HPDE6-E6E7 (cell line): ENCODE results near the gene SFMBT2.

Experiments used
- DNase-seq: peaks from one replicate; pipeline ENCODE4 v3.0.0; 2011; ENCODE audit warnings: missing footprints; ENCODE audit errors: extremely low spot score

Gene SFMBT2

DNA sequence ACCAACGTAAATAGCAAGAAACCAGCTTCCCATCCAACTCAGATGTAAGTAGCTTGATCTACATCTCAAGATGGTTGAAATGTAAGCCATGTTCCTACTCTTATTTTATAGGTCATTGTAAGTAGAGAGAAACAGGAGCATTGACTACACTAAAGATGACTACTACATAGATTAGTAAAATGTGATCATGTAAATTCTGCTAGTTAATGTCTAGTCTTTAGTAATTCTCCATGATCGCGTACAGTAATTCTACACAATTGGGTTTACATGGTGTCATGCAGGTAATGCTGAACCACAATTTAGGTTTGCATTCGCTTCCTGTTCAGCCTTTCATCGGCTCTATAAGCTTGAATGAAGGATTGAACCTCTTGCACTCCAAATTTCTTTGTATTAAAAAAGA, 14.9 kb upstream of the SFMBT2 start:
- DNase-seq, result no peak

DNA sequence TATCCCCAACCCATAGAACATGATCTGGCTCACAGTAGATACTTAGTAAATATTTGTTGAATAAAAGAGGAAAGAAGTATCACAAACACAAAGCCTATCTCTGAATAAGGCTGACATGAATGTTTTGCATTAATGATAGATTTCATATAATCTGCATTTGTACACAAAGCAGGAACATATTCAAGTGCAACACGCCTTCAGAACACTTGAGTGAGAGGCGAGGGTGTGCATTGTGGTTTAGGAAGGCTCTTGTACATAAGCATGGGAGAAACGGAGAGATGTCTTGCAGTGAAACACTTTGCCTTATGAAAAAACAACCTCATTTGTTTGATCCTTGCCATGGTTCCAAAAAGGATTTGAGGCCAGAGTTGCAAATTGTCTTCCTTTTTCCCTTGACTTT, 14.1 kb upstream of the SFMBT2 start:
- no peak for DNase-seq

DNA sequence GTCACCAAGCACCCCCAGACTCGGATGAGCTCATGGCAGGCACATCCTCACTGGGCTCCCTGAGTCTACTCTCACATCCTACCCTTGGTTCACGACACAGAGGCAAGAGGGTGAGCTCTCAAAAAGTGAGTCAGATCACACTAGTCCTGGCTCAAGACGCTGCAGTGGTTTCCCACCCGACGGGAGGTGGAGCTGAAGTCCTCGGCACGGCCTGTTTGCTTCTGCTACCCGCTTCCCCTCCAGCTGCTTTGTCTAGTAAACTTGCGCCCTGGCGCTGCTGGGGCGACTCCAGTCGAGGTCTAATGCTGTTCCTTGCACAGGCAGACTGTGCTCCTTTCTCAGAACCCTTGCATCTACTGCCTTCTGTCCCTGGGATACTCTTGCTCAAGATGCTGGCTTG, 13.5 kb upstream of the SFMBT2 start:
- no peak for DNase-seq

DNA sequence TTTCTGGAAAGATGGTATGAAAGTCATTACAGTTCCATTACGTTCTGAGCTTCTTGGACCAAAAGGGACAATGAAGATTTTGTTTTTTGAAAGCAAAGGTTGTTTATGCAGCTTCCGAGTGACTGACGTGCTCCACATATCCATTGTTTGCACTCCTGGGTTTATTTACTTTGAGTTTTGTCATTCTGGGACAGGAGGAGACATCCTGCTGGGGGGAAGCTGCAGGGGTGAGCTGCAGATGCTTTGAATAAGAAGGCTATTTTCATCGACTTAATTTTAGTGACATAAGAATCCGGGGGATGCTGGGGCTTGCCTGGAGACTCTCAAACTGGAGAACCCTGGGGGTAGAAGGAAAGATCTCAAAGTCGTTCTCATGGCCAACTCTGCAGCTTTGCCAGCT, 12.7 kb upstream of the SFMBT2 start:
- no peak for DNase-seq

DNA sequence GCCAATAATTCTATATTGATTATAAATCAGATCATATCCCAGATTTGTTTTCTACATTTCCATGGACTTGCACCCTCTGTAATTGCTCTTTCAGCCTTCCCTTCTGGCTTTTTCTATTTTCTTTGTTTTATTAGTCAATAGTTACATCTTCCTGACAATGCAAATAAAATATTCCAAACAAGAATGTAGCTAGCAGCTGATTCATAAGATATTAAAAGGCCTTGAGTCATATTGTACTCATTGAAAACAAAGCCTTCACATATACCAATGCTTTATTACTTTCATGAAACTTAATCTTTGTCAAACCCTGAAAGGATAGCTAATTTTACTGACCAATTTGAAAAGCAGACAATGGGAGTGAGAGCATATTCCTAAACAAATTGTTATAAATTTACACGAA, 10.7 kb upstream of the SFMBT2 start:
- no peak for DNase-seq

DNA sequence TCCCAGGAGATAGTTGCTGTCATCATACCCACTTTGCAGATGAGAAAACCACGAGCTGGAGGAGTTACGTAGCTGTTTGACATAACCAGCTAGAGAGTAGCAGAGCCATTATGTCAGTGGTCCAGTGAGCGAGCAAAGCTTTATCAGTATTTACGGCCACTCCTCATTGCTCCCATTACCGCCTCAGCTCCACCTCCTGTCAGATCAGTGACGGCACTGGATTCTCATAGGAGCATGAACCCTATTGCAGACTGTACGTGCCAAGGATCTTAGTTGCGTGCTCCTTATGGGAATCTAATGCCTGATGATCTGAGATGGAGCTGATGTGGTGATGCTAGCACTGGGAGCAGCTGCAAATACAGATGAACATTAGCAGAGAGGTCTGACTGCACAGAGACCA, 9.2 kb upstream of the SFMBT2 start:
- DNase-seq, result no peak

DNA sequence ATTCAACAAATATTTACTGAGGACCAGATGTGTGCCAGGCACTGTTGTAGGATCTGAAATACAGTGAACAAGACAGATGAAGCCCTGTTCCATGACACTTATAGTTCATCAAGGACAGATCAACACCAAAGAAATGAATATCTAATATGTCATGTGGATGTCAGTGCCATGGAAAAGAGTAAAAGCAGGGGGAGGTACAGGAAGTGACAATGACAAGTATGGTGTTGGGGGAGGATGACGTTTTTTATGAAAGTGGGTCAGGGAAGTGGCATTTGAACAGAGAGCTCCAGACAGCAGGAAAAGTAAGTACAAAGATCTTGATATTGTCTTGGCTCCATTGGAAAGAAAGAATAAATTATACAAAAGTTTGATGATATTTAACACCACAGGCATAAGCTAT, 7.0 kb upstream of the SFMBT2 start:
- no peak for DNase-seq

DNA sequence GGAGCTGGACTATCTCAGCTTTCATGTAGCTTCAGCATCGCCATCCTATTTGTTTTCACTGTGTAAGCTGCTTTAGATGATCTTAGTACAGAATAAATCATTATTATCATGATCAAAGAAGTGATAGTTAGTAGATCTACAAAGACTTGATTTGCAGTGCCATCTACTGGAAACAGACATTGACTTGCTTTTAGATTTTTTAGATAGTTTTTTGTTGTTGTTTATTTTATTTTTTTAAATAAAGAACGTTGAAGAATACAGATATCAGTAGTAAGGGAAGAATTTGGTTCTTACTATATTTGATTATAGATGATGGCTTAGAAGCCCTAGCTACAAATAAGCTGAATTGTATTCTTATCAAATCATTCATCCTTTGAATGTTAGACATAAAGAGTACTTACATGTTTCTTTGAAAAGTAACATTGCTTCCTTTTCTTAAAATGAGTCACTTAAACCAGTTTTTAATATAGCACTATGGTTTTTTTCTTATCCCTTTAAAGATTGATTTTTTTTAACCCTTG, 6.3 kb upstream of the SFMBT2 start:
- DNase-seq, result no peak

DNA sequence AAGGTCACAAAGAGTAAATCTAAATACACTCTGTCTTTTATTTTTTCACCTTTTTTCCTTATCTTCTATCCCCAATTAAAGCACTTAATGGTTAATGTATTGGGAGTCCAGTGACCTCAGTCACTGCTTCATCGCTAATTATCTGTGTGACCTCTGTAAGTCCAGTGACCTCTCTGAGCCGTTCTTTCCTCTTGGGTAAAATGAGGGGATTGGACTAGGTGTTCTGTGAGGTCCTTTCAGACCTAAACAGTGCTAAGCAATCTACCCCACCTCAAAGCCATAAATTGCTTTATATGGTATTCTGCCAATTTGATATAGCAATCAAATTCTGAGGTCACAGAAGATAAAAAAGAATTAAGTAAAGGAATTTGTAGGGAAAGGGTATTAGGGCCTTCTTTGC, 3.9 kb upstream of the SFMBT2 start:
- DNase-seq, result no peak

DNA sequence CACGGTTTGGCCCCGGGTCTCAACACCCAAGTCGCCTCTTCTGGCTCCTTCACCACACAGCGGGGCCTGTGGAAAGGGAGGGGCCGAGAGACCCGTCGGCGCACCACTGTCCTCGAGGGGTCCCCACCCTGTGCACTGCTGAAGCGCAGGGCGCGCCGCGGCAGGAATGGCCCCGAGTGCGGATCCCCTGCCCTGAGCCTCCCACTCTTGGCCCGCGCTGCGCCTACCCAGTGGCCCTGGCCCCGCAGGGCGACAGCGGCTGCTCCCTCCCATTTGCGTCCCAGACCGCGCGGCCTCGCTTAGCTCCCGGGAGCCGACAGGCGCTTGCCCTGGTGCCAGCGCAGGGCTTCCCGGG, 2.1 kb upstream of the SFMBT2 start:
- no peak for DNase-seq

DNA sequence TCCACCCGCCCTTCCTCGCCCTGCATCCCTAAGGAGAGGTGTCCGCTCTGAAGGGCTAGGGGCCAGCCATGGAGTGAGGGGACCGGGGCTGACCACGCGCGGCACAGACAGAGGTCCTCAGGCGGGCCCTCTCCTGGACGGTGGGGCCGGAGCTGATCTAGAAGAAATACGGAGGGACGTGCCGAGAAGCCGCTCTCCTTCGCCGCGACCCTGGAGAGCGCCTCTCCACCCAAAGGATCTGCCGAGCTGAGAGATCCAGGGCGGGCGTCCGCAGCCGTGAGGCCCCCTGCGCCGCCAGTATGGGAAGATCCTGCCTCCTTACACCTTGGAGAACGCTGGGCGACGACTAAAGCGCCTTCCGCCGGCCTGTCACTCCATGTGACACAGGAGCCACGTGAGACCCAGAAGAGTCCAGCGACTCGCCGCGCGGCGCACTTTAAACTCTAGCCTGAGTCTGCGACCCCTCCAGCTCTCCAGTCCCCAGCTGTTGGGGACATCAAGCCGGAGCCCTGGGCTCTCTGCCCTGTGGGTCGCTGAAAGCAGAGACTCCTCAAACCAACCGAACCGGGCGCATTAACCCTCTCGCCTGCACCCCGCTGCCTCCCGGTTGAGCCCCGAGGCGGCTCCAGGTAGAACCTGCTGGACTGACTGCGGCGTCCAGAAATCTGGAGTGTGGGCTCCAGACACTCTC, 1.5 kb upstream of the SFMBT2 start:
- no peak for DNase-seq

DNA sequence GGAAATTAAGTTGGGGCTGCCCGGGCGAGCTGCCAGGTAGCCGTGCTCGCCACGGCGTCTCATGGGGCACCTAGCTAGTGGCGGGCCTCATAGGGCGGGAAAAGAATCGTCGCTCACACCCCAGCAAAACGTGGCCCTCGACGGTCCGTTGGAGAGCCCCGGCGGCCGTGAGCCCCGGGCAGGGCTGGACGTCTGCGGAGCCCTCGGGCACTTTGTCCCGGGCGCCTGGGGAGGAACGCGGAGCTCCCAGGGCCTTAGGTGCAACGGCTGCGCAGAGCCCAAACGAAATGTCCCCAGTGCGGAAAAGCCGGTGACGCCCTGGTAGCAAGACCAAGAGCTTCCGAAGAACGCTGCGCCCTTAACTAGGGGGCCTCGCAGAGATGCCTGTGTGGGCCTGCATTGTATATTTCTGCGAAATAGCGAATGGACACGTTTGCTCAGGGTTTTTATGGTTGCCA, 866 bp upstream of the SFMBT2 start:
- no peak for DNase-seq

DNA sequence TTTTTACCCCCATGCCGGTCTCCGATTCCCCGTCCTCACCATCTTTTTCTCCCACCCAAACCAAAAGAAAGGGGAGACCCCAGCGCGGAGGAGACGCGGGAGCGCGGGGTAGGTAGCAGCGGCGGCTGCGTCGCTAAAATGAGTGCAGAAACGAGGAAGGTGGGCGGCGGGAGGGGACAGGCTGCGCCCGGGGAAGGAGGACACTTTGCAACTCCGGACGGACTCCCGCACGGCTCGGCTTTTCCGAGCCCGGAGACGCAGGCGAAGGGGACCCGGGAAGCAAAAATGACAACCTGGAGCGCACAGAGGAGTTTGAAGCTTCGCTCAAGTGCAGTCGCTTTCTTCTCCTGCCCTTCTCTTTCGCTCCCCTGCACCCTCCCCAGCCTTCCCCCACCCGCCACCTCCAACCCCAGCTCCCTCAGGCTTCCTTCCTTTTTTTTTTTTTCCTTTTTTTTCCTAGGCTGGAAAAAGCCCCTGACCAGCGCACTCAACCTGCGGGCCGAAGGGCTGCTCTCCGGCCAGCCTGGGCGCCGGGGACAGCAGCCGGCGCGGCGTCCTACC, 453 bp downstream of the SFMBT2 start:
- no peak for DNase-seq

DNA sequence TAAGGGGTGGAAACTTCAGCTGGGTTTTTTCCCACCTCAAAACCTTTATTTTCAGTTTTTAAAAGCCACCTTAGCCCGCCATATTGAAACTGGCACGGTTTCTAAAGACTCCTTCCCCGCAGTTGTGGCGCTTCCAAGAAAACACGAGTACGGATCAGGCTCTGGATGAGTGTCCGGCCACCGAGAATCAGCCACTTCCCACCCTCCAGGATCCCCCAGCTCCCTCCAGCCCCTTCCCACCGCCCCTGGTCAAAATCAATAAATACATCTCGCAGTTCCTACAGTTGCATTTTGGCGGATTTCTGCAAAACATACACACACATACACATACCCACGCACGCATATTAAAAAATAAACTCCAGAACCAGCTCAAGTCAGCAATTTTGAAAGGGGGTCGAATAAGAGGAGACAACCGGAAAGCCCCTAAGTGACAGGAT, 1.1 kb downstream of the SFMBT2 start:
- DNase-seq, result no peak

DNA sequence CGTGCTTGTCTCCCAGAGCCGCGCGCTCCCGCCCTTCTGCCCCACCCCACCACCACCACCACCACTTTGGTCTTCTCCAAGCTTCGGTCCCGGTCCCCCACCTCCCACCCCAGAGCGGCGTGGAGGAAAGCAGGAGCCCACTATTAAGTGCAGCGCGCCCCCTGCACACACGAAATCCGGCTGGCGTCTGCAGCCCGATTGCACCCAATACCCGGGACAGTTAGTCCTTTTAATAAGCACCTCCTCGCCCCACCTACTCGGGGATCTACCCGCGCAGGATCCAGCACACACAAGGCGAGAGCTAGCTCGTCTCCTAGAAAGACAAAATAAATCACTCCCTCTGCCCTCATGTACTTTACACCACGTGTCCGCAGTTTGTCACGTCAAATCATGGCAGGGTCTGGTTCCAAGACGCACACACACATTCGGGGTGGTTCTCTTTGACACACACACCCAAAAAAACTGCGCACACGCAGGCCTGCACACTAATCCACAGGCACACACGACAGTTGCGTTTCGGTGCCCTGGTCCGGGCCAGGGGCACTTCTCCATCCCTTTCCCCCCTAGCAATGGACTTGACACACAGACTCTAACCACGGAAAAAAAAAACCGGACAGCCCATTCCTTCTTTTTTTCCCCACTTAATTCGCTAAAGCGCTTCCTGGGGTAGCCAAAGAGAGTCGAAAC, 1.6 kb downstream of the SFMBT2 start:
- DNase-seq, result no peak

DNA sequence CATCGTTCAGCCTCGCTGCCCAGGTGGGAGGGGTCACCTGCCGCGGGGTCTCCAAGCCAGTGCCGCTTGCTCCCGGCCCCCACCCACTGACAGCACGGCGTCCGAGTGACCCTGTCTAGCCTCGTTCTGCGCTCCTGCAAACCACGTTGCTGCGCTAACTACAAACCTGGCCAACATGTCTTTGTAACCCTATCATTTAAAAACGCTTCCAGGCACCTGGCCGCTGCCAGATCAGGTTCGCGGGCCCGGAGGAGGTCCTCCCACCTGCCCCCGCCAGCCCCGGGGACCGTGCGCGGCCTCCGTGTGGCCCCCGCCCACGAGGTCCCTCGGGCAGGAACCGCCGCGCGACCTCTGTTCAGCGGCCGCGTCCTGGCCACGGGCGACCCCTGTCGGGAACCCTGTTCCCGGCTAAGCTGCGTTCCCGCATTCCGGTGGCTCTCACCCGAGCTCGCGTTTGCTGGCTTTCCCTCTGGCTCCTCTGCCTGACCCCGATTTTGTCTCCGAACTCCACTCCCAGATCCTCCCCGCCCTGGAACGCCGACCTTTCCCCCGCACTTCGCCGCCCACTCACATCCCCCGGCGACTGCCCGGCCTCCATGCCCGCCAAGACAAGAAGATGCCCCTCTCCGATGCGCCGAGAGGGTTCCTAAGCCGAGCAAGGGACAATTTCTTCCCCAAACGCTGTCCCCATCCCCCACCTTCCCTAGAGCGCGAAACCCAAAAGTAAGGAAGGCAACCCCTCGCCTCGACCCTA, 2.4 kb downstream of the SFMBT2 start:
- no peak for DNase-seq

DNA sequence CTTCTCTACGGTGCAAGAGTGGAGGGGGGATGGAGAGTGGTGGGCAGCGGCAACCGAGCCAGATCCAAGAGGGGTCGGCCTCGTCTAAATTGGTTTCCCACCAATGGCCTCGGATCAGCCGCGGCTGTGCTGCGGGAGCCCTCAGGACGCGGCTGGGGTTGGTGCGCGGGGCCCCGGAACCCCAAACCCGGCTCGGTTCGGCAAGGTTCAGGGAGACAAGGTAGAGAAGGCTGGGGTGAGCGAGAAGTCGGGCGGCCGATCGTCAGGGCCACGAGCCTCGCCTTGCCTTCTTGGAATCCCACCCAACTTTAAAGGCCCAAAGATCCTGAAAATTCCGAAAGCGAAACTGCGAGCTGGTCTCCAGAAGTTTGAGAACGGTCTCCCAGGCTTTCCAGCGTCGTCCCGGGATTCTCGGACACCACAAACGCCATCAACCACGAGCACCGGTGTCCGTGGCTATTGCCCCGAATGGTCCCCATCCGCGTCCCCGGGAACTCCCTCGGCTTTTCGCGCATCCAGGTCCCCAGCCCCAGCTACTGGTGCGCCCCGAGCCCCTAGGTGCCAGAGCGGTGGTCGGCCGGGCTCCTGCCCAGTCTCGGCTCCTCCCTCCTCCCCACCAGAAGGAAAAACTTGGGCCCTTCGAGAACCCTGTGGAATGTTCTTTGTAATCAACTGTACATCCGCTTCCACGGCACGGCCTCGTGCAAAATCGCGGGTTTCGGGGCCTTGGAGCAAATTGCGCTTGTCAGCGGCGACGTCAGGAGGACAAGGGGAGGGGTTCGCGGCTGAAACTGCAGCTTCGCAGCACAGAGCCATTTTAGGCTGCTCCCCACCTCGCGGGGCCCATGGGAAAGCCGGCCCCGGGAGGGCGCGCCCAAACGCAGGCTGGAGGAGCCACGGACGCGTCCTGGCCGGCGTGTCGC, 3.2 kb downstream of the SFMBT2 start:
- no peak for DNase-seq

DNA sequence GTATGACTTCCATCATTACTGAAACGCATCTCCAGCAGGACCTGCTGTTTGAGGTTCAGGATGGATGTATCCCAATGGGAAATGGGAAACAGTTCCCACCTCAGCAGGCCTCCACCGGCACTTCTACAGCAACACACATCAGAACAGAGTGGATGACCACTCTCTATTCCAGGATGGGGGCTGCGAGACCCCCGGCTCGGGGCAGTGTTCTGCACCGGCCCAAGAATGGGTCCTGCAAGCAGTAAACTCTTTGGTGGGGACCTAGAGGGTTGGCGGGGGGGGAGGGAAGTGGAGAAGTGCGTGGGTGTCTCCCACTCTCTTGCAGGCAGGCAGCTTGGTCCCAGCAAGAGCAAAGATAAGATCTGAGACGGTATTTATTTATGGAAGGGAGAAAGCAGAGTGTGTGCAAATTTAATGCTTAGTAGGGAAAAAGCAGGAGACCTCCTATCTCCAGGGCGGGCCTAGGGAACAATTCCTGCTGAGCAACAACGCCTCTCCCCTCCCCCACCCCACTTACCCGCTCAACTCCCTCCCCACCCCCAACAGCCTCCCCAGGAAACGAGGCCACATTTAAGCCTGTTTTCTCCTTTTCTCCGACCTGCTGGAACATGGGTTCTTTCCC, 4.0 kb downstream of the SFMBT2 start:
- DNase-seq, result no peak

DNA sequence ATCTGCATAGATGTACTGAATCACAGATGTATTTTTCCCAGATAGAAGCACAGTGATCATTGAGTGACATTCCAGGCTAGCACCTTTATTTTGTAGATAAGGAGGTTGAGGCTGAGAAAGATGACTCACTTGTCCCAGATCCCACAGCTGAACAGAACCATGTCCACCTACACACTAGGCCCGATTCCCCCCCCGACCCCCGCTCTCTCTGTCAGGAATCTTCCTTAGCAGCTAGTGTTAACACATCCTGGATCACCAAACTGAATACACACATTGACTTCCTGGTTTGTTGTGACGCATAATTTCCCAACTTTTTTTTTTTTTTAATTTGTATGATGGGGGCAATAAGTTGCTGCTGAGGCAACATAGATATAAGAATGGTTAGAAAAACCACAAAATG, 5.2 kb downstream of the SFMBT2 start:
- no peak for DNase-seq

DNA sequence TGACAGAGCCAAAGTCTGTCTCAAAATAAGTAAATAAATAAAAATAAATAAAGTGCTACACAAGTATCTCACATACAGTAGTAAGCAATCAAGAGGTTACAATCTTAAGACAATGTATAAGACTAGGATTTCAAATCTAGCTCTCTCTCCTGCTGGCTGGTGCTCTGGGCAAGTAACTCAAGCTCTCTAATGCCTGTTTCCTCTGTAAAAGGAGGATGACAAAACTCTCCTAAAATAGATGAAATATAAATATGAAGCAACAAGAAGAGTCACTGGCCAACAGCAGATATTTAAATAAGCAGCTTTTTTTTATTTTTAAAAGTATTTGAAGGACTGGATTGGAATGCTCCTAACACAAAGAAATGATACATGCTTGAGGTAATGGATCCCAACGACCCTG, 7.2 kb downstream of the SFMBT2 start:
- DNase-seq, result no peak

DNA sequence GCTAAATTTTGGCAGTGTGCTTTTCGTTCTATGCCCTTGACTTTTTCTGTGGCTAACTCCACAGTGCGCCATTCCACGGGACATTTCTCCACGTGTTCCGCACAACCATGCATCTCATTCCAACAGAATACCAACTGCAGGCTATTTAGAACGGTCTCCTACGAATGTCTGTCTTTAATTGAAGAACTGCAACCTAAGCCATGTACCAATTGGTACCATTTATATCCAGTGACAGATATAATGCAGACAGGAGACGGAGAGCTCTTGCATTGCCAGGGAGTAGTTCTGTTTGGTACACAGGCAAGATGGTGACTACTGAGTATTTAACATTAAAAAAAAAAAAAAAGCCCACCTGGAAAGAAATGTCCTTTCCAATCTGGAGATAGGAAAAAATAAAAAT, 9.1 kb downstream of the SFMBT2 start:
- no peak for DNase-seq
